KMS-11 (cell line): ENCODE results near the gene MED27.

Experiments used
- H2AFZ ChIP-seq: fragments of 200-600 bp; sonication (generic); 2 replicates; pipeline ENCODE4 v1.6.1; 2016; ENCODE audit warnings: antibody characterized with exemption, mixed run types, low read depth
- H3K27ac ChIP-seq: fragments of 200-600 bp; sonication (generic); 2 replicates; pipeline ENCODE4 v1.6.1; 2016; ENCODE audit warnings: mild to moderate bottlenecking, mixed run types
- H3K27me3 ChIP-seq: fragments of 200-600 bp; sonication (generic); 2 replicates; pipeline ENCODE4 v1.6.1; 2017; ENCODE audit warnings: mild to moderate bottlenecking, low read depth, mixed run types, moderate library complexity; ENCODE audit not compliant: insufficient read depth
- H3K36me3 ChIP-seq: fragments of 200-600 bp; sonication (generic); 2 replicates; pipeline ENCODE4 v1.6.1; 2017; ENCODE audit warnings: mild to moderate bottlenecking, mixed run types; ENCODE audit not compliant: insufficient read depth
- H3K4me1 ChIP-seq: fragments of 200-600 bp; sonication (generic); 2 replicates; pipeline ENCODE4 v1.6.1; 2016; ENCODE audit warnings: mild to moderate bottlenecking, low read depth, mixed run types; ENCODE audit not compliant: poor library complexity, severe bottlenecking
- H3K4me2 ChIP-seq: fragments of 200-600 bp; sonication (generic); 2 replicates; pipeline ENCODE4 v1.7.0; 2016; ENCODE audit warnings: mild to moderate bottlenecking, mixed run types
- H3K4me3 ChIP-seq: fragments of 200-600 bp; sonication (generic); IDR thresholded peaks from 2 replicates; pipeline ENCODE4 v1.6.1; 2017; ENCODE audit warnings: low read depth, low read length, mixed read lengths; ENCODE audit not compliant: insufficient read depth
- H3K79me2 ChIP-seq: fragments of 200-600 bp; sonication (generic); 2 replicates; pipeline ENCODE4 v1.6.1; 2016; ENCODE audit warnings: low read depth, mixed run types; ENCODE audit not compliant: insufficient read depth
- H3K9ac ChIP-seq: fragments of 200-600 bp; sonication (generic); 2 replicates; pipeline ENCODE4 v1.6.1; 2016; ENCODE audit warnings: mild to moderate bottlenecking, mixed run types
- H4K20me1 ChIP-seq: fragments of 200-600 bp; sonication (generic); 2 replicates; pipeline ENCODE4 v1.6.1; 2016; ENCODE audit warnings: mild to moderate bottlenecking, mixed run types; ENCODE audit not compliant: insufficient read depth
- CTCF ChIP-seq: fragments of 200-600 bp; sonication (generic); conservative IDR thresholded peaks from 2 replicates; pipeline ENCODE4 v1.6.1; 2017; ENCODE audit warnings: low read depth, mild to moderate bottlenecking, antibody characterized with exemption, low read length, moderate library complexity, mixed read lengths

The MED27 gene

GRCh38 chr9:131864531-131864930 is 215.1 kb downstream of the MED27 start:
- H3K9ac ChIP-seq: no peak overlapping the region
- H3K27ac ChIP-seq: no peak overlapping the region
- no peaks in the 10 kb centered on the region for H3K36me3 ChIP-seq
- H3K4me2 ChIP-seq: no peak overlapping the region
- H3K79me2 ChIP-seq: no peaks in the 10 kb centered on the region
- no peaks in the 10 kb centered on the region for H3K27me3 ChIP-seq
- H2AFZ ChIP-seq: no peak overlapping the region
- no peaks in the 10 kb centered on the region for H3K4me1 ChIP-seq
- no peaks in the 10 kb centered on the region for H4K20me1 ChIP-seq
- no peak overlapping the region for H3K4me3 ChIP-seq
- TF ChIP-seq CTCF: no peak

DNA sequence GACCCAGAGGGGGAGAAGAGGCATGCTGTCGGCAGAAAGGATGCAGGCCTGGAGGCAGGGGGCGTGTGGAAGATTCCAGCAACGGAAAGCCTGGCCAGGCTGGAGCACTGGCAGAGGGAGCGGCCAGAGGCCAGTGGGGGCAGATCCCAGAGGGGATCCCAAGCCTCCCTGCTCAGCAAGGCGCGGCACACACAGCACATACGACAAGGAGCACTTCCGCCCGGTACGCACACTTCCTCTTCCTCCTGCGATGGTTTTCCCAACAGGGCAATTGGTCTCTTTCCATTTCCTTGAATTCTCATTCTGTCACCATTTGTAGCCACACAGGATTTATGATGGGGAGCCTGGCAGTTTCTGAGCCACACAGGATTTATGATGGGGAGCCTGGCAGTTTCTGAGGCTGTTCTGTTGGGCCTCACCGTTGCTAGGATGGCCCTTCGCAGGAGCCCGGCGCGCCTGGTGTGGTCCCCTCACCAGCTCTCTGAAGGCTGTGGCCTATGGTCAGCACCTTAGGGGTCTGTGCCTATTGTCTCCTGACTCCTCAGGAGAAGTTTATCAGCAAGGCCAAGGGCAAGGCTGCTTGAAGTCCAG is 216.3 kb downstream of the MED27 start:
- no peaks in the 10 kb centered on the region for H4K20me1 ChIP-seq
- no peaks in the 10 kb centered on the region for H3K4me1 ChIP-seq
- H3K4me3 ChIP-seq: no peak overlapping the region
- no peaks in the 10 kb centered on the region for H3K36me3 ChIP-seq
- H3K9ac ChIP-seq: no peak overlapping the region
- H3K79me2 ChIP-seq: no peaks in the 10 kb centered on the region
- no peak overlapping the region for H3K4me2 ChIP-seq
- H2AFZ ChIP-seq: no peak overlapping the region
- TF ChIP-seq CTCF: no peak
- H3K27ac ChIP-seq: no peak overlapping the region
- H3K27me3 ChIP-seq: no peaks in the 10 kb centered on the region

- H3K27ac ChIP-seq: no peak overlapping the region
- H3K4me3 ChIP-seq: no peak overlapping the region
- no peaks in the 10 kb centered on the region for H4K20me1 ChIP-seq
- H3K4me1 ChIP-seq: no peaks in the 10 kb centered on the region
- H3K79me2 ChIP-seq: no peaks in the 10 kb centered on the region
- H3K27me3 ChIP-seq: no peaks in the 10 kb centered on the region
- no peaks in the 10 kb centered on the region for H3K36me3 ChIP-seq
- H2AFZ ChIP-seq: no peak overlapping the region
- H3K9ac ChIP-seq: no peak overlapping the region
- H3K4me2 ChIP-seq: no peak overlapping the region
- TF ChIP-seq CTCF: no peak
Observed at GRCh38 chr9:131862261-131862660, 217.4 kb downstream of the MED27 start.

GRCh38 chr9:131860430-131860829 is 219.2 kb downstream of the MED27 start:
- Histone ChIP-seq H3K9ac (no peak overlapping the region), H3K36me3 (no peaks in the 10 kb centered on the region), H3K27ac (no peak overlapping the region), H2AFZ (no peak overlapping the region), H3K4me1 (no peaks in the 10 kb centered on the region), H4K20me1 (no peaks in the 10 kb centered on the region), H3K4me2 (no peak overlapping the region), H3K79me2 (no peaks in the 10 kb centered on the region), H3K4me3 (no peak overlapping the region), H3K27me3 (no peaks in the 10 kb centered on the region)
- TF ChIP-seq CTCF: no peak
